Activated CD4-positive, alpha-beta memory T cell treated with anti-CD3 and anti-CD28 coated beads for 36 hours (primary cell): ENCODE data around the gene SARM1. TPM values are rescaled to one million over a fixed set of nuclear protein-coding genes. Genes with fewer than 3 reads are reported as not detected.

ENCODE experiments used
- CTCF ChIA-PET: fragments of 350-600 bp; sonication (Branson Sonifier 250); formaldehyde crosslinking; loops from one replicate; lab custom pipeline; 2021; ENCODE audit warnings: antibody characterized with exemption, inconsistent platforms; lab: Charles Lee
- POLR2A ChIA-PET: fragments of 350-600 bp; sonication (Branson Sonifier 250); formaldehyde crosslinking; loops from one replicate; lab custom pipeline; 2021; ENCODE audit warnings: antibody characterized with exemption; lab: Charles Lee
- DNase-seq: peaks from one replicate; pipeline ENCODE4 v3.0.0-alpha.2; 2020
- H3K27ac Mint-ChIP-seq: one replicate; pipeline ENCODE4 v1.8.0; 2021; ENCODE audit warnings: mixed read lengths
- H3K27me3 Mint-ChIP-seq: one replicate; pipeline ENCODE4 v1.8.0; 2021; ENCODE audit warnings: mixed read lengths
- H3K36me3 Mint-ChIP-seq: one replicate; pipeline ENCODE4 v1.8.0; 2021; ENCODE audit warnings: mixed read lengths
- H3K4me1 Mint-ChIP-seq: one replicate; pipeline ENCODE4 v1.8.0; 2021; ENCODE audit warnings: low read depth, mixed read lengths
- H3K4me3 Mint-ChIP-seq: one replicate; pipeline ENCODE4 v1.8.0; 2021; ENCODE audit warnings: mild to moderate bottlenecking, mixed read lengths
- H3K9me3 Mint-ChIP-seq: one replicate; pipeline ENCODE4 v1.8.0; 2021; ENCODE audit warnings: mixed read lengths
- intact Hi-C: fragments of 100-400 bp; cut with micrococcal nuclease; formaldehyde crosslinking; loops from one replicate; pipeline ENCODE4 v1.15.1; 2023
- total RNA-seq, 2 experiments: library from RNA; stranded (reverse); gene quantifications; one replicate each; pipeline ENCODE4 v1.2.3, GENCODE V29; 2021

The SARM1 gene
- 10 to 100 TPM; 16.5 to 18.3 TPM for total RNA-seq

DNA sequence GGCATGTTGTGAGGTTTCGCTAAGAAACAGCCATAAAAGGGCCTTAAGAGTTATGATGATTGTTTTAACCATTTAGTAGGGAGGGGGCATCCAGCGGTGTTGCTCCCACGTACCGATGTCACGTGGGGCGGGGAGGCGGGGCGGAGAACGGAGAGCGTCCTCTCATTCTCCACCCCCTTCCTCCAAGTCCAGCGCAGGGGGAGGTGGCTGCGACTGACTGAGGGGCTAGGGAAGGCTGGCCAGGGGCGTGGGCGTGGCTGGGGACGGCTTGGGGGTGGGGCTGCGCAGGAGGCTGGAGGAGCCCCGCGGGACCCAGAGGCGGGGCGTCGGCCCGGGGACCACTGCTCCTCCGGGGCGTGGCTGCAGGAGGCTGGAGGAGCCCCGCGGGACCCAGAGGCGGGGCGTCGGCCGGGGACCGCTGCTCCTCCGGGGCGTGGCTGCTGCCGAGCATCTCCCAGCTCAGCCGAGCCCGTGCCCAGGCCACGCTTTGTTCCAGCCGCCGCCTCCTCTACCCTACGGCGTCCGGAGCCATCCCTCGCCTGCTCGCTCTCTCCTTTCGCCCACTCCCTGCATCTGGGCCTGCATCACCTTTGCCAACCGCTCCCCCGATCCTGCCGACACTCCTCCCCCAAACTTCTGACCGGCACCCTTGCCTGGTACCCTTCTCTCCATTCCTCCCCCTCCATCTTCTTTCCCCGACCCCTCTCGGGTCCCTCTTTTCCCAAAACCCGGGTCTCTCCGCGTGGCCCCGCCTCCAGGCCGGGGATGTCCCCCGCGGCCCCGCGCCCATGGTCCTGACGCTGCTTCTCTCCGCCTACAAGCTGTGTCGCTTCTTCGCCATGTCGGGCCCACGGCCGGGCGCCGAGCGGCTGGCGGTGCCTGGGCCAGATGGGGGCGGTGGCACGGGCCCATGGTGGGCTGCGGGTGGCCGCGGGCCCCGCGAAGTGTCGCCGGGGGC, at the start of gene SARM1:
SARM1 (plus strand) TSS at position 450 of the 958 bp plus-strand sequence; CDS start at position 789, 339 bp downstream.
- peak within 1 kb of the TSS; percentile 79 for H3K27ac Mint-ChIP-seq
- ChIA-PET POLR2A (interaction anchor here (1.2 to 3.0 kb wide), 5 partner anchors 13 to 200 kb away, joined by 3 to 15 read pairs (median 8); partner anchors contain the start of genes IFT20, PIGS, POLDIP2 and TNFAIP1), CTCF (interaction anchor here (0.6 to 1.4 kb wide), 3 partner anchors 11 to 45 kb away, joined by 3 to 4 read pairs (median 4); no protein-coding TSS in a partner anchor)
- peak; percentile 93 for DNase-seq
- H3K9me3 Mint-ChIP-seq = no peaks in the 10 kb centered on the region
- H3K36me3 Mint-ChIP-seq = no peaks in the 10 kb centered on the region
- intact Hi-C loops = loop anchor here (1.0 kb wide), 3 partner anchors 14 to 52 kb away; partner anchors contain the start of genes IFT20, POLDIP2, TMEM97 and TNFAIP1
- H3K4me3 Mint-ChIP-seq = peak within 1 kb of the TSS; percentile 86
- H3K4me1 Mint-ChIP-seq = peaks cover 16% of the 10 kb centered on the region
- H3K27me3 Mint-ChIP-seq = no peaks in the 10 kb centered on the region

DNA sequence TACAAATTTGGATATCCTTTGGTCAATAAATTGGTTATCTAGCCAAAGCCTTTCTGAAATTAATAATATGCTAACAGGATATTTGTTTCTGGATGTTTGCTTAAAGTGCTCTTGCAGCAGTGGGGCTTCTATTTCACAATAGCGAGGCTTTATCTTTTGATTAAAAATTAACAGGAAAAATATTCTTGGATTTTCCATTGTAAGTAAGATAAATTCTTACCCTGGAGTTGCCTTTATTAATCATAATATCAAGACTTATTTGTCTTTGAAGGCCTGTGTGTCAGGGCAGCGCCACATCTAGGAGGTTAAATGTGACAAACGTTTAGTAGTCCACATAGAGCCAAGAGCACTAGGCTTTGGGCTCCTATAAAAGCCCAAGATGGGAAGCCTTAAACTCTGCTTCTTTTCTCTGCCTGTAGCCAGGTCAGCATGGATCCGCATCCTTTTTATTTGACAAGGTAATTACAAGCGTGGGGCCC, 47.2 kb upstream of the SARM1 start:
- ChIA-PET POLR2A (no interaction called here), CTCF (interaction anchor here (1.6 kb wide), 1 partner anchor 91 kb away, joined by 3 read pairs; no protein-coding TSS in a partner anchor)
- no peak for DNase-seq
- Mint-ChIP-seq H3K9me3 (no peaks in the 10 kb centered on the region), H3K4me1 (peaks cover 39% of the 10 kb centered on the region), H3K27ac (no peak overlapping the region), H3K27me3 (no peaks in the 10 kb centered on the region), H3K4me3 (no peak overlapping the region), H3K36me3 (peaks cover 37% of the 10 kb centered on the region)
- intact Hi-C loops = no loop called here

DNA sequence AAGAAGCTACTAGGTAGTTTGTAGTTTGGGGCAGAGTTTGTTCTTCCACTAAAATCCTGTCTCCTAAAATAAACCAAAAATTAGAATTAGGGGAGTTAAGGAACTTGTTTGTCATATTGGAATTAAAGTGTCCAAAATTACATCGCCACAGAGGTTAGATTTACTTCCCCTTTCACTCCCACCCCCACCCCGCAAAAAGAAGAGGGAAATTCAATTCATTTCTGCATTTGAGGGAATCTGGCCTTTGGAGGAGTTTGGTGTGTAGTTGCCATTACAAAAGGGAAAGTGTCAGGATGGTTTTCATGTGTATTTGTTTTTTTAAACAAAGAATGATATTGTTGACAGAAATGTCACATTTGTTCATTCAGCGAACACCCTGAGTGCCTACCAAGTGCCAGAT, 46.7 kb upstream of the SARM1 start:
- ChIA-PET CTCF (interaction anchor here (1.6 kb wide), 1 partner anchor 91 kb away, joined by 3 read pairs; no protein-coding TSS in a partner anchor), POLR2A (no interaction called here)
- H3K4me3 Mint-ChIP-seq = no peak overlapping the region
- no peaks in the 10 kb centered on the region for H3K9me3 Mint-ChIP-seq
- H3K27ac Mint-ChIP-seq = no peak overlapping the region
- H3K36me3 Mint-ChIP-seq = peaks cover 37% of the 10 kb centered on the region
- no peaks in the 10 kb centered on the region for H3K27me3 Mint-ChIP-seq
- peaks cover 39% of the 10 kb centered on the region for H3K4me1 Mint-ChIP-seq
- intact Hi-C loops = no loop called here
- no peak for DNase-seq

DNA sequence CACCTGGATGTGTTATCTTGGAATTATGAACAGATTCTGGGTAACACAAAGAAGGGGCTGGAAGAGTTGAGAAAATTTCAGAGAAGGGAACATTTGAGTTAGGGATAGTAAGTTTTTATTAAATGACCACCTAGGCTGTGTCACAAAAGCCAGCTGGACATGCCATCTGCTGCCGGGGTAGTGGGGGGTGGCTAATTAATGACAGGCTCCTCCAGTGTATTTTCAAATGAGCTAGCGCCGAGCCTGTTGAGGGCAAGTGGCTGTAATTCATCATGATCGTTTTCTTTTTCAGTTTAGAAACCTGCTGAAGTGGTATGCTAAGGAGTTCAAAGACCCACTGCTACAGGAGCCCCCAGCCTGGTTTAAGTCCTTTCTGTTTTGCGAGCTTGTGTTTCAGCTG, 46.3 kb upstream of the SARM1 start:
- no peak overlapping the region for H3K4me3 Mint-ChIP-seq
- intact Hi-C loops = no loop called here
- no peaks in the 10 kb centered on the region for H3K27me3 Mint-ChIP-seq
- H3K27ac Mint-ChIP-seq = no peak overlapping the region
- CTCF ChIA-PET = interaction anchor here (1.6 kb wide), 1 partner anchor 92 kb away, joined by 3 read pairs; no protein-coding TSS in a partner anchor
- H3K36me3 Mint-ChIP-seq = peaks cover 34% of the 10 kb centered on the region
- no peaks in the 10 kb centered on the region for H3K9me3 Mint-ChIP-seq
- POLR2A ChIA-PET = interaction anchor here (1.4 kb wide), 1 partner anchor 10 kb away, joined by 4 read pairs; the partner anchor contains the start of genes IFT20 and TNFAIP1
- no peak for DNase-seq
- peaks cover 35% of the 10 kb centered on the region for H3K4me1 Mint-ChIP-seq

DNA sequence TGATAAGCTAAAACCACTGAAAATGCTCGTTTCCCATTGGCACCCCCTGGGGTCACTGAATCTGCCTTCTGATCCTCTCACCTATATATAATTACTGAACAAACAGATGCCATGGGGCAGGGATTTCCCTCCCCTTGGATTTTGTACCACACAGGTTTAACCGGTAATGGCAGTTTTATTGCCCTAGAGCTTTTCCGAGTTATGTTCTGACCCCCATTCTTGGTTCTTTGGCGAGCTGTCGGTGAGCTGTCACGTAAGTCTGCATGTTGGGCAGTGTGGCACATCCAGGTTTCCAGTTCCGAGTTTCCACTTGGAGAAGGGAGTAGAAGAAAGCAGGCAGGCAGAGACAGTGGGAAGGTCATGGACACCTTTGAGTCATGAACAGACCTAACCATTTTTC, 45.4 kb upstream of the SARM1 start:
- intact Hi-C loops = no loop called here
- Mint-ChIP-seq H3K36me3 (peaks cover 30% of the 10 kb centered on the region), H3K4me3 (no peak overlapping the region), H3K4me1 (peaks cover 28% of the 10 kb centered on the region), H3K27ac (no peak overlapping the region), H3K27me3 (no peaks in the 10 kb centered on the region), H3K9me3 (no peaks in the 10 kb centered on the region)
- POLR2A ChIA-PET = interaction anchor here (1.4 kb wide), 1 partner anchor 9 kb away, joined by 4 read pairs; the partner anchor contains the start of genes IFT20 and TNFAIP1
- CTCF ChIA-PET = interaction anchor here (1.0 to 1.6 kb wide), 2 partner anchors 10 to 93 kb away, joined by 3 read pairs; partner anchors contain the start of genes IFT20 and TNFAIP1
- DNase-seq = no peak

DNA sequence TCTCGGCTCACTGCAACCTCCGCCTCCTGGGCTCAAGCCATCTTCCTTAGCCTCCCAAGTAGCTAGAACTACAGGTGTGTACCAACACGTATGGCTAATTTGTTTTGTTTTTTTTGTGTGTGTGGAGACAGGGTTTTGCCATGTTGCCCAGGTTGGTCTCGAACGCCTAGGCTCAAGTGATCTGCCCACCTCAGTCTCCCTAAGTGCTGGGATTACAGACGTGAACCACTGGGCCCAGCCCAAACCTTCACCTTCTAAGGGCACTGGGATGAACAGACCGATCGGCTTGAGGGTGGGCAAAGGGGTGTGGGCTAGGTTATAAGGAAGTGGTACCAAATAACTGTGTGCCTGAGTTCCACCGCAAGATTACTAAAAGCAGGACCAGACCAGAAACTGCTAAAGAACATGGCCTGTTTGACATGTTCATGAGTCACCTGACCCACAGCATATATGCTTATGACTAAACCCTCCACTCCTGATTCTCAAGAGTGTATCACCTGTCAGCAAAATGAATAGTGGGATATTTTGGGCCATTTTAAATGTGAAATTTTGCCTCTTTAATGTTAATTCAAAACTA, 44.4 kb upstream of the SARM1 start:
- H3K27ac Mint-ChIP-seq = peak overlapping the region; percentile 60
- no peaks in the 10 kb centered on the region for H3K27me3 Mint-ChIP-seq
- intact Hi-C loops = loop anchor here (1.0 kb wide), 1 partner anchor 8 kb away; the partner anchor contains the start of genes IFT20 and TNFAIP1
- no peak overlapping the region for H3K4me3 Mint-ChIP-seq
- H3K9me3 Mint-ChIP-seq = no peaks in the 10 kb centered on the region
- DNase-seq = peak; percentile 58
- POLR2A ChIA-PET = no interaction called here
- peaks cover 27% of the 10 kb centered on the region for H3K4me1 Mint-ChIP-seq
- H3K36me3 Mint-ChIP-seq = peaks cover 28% of the 10 kb centered on the region
- CTCF ChIA-PET = no interaction called here

DNA sequence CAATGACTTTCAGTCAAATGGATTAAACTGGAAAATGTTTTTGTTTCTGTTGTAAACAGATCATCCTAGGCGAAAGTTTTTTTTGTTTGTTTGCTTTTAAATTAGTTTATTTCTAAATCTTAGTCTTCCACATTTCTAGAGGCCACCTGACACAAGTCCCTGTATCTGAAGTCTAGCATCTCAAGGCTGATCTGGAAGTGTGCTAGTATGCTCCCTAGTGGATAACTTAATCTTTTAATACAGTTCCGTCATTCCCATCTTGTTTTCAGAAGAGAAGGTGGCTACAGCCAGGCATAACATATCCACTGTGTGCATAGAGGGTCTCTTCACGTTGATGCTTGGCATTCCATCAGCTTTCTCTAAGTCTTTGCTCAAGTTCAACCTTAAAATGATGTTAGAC, 43.8 kb upstream of the SARM1 start:
- no peak overlapping the region for H3K27ac Mint-ChIP-seq
- H3K36me3 Mint-ChIP-seq = peaks cover 28% of the 10 kb centered on the region
- intact Hi-C loops = loop anchor here (1.0 kb wide), 1 partner anchor 8 kb away; the partner anchor contains the start of genes IFT20 and TNFAIP1
- H3K4me1 Mint-ChIP-seq = peaks cover 29% of the 10 kb centered on the region
- DNase-seq = no peak
- no peaks in the 10 kb centered on the region for H3K27me3 Mint-ChIP-seq
- ChIA-PET POLR2A (no interaction called here), CTCF (no interaction called here)
- no peaks in the 10 kb centered on the region for H3K9me3 Mint-ChIP-seq
- no peak overlapping the region for H3K4me3 Mint-ChIP-seq

DNA sequence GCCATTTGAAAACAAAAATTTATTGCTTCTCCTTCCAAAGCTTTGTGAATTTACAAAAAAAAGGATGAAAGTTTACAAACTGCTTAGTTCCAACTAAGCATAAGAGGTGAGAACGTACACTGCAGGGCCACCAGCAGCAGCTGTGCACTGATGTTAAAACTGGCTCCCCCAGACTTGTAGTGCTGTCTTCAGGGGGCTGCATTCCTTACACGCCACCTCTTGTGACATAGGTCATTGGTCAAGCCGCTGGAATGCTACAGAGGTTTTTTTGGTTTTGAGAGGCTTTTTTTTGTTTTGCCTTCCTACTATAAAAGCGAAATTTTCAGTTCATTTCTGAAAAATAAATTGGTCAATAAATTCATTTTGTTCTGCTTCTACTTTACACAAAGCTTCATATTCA, 43.2 kb upstream of the SARM1 start:
- no peak for DNase-seq
- Mint-ChIP-seq H3K4me3 (no peak overlapping the region), H3K4me1 (peaks cover 29% of the 10 kb centered on the region), H3K9me3 (no peaks in the 10 kb centered on the region), H3K36me3 (peaks cover 28% of the 10 kb centered on the region), H3K27me3 (no peaks in the 10 kb centered on the region), H3K27ac (peak overlapping the region; percentile 9)
- ChIA-PET POLR2A (no interaction called here), CTCF (no interaction called here)
- intact Hi-C loops = no loop called here

DNA sequence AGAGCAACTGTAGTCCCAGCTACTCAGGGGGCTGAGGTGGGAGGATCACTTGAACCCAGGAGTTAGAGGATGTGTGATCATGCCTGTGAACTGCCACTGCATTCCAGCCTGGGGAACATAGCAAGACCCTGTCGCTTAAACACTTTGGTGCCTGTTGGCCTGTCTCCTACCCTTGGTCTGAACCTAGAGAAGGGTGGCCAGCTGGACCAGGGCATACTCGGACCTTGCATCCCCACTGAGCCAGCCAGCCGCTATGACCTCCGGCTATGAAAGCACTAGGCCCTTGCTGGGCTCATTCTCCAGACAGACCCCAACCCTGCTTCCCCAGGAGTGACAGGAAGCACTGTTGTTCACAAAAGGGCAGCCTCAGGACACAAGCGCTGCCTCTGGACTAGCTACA, 40.8 kb upstream of the SARM1 start:
- no peak overlapping the region for H3K4me3 Mint-ChIP-seq
- POLR2A ChIA-PET = interaction anchor here (1.0 kb wide), 1 partner anchor 11 kb away, joined by 3 read pairs; no protein-coding TSS in a partner anchor
- intact Hi-C loops = no loop called here

DNA sequence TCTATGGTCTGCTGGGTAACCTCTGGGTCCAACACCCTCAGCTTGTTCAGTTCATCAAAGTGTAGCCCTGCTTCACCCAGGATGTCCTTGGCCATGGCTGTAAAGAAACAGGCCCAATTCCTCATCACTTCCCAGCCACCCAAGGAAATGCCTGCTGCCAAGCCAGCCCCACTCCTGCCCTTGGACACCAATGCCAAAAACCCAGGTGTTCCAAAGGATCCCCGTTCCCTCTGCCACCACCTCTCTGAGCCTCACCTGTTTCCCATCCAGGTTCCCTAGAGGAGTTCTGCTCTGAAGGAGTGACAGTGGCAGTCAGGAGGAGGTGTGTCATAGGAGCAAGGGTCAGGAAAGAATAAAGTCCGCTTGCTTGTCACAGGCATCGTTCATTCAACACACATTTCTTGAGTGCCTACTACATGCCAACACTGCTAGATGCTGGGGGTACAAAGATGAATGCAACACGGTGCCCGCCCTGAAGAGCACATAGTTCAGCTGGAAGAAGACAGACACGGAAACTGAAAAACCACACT, 39.5 kb upstream of the SARM1 start:
- intact Hi-C loops = no loop called here
- H3K27ac Mint-ChIP-seq = no peak overlapping the region
- CTCF ChIA-PET = no interaction called here
- H3K4me3 Mint-ChIP-seq = no peak overlapping the region
- H3K27me3 Mint-ChIP-seq = no peaks in the 10 kb centered on the region
- H3K36me3 Mint-ChIP-seq = peaks cover 16% of the 10 kb centered on the region
- no peaks in the 10 kb centered on the region for H3K9me3 Mint-ChIP-seq
- H3K4me1 Mint-ChIP-seq = peaks cover 42% of the 10 kb centered on the region
- no peak for DNase-seq
- POLR2A ChIA-PET = no interaction called here

More for the DNA sequence above, 40.8 kb upstream of the SARM1 start:
- Mint-ChIP-seq H3K36me3 (peaks cover 27% of the 10 kb centered on the region), H3K9me3 (no peaks in the 10 kb centered on the region), H3K4me1 (peaks cover 41% of the 10 kb centered on the region), H3K27ac (no peak overlapping the region), H3K27me3 (no peaks in the 10 kb centered on the region)
- CTCF ChIA-PET = interaction anchor here (1.3 kb wide), 1 partner anchor 79 kb away, joined by 3 read pairs; no protein-coding TSS in a partner anchor
- no peak for DNase-seq

DNA sequence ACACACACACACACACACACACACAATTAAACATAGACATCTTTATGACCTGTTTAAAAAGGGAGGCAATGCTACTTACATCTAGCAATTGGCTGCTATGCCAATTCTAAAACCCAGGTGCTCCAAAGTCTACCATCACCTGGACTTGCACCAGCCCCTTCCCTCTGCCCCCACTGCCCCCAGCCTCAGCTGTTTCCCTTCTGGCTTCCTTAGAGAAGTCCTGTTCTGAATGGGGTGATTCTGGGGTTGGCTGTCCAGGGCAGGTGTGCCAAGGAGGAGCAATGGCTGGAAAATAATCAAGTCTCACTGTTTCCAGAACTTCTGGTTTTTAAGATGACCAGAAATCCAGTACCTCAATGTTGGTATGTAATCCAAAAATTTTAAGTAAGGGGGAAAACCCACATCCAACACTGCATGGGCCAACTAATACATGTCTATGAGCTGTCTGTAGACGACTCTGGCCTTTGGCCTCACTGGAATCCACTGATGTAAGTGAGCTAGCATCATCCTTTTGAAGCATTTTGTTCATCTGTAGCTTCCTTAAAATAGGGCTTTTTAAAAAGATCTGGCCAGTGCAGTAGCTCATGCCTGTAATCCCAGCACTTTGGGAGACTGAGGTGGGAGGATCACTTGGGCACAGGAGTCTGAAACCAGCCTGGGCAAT, 38.3 kb upstream of the SARM1 start:
- POLR2A ChIA-PET = interaction anchor here (0.6 to 0.7 kb wide), 2 partner anchors 14 to 65 kb away, joined by 3 read pairs; partner anchors contain the start of gene TMEM97
- DNase-seq = no peak
- Mint-ChIP-seq H3K27me3 (no peaks in the 10 kb centered on the region), H3K4me1 (peaks cover 38% of the 10 kb centered on the region), H3K27ac (no peak overlapping the region), H3K4me3 (no peak overlapping the region), H3K9me3 (no peaks in the 10 kb centered on the region), H3K36me3 (peaks cover 5% of the 10 kb centered on the region)
- CTCF ChIA-PET = interaction anchor here (3.9 kb wide), 1 partner anchor 13 kb away, joined by 13 read pairs; no protein-coding TSS in a partner anchor
- intact Hi-C loops = no loop called here
